Ovary (tissue), 10 donors: ENCODE data around the gene APC. TPM values are rescaled to one million over a fixed set of nuclear protein-coding genes. Genes with fewer than 3 reads are reported as not detected.

ENCODE experiments used
- DNase-seq, 5 donors: peaks; one replicate each; pipeline ENCODE4 v3.0.0-alpha.2; 2019 to 2020
- H3K27ac ChIP-seq, 2 donors: fragments of 200-600 bp; one replicate each; pipeline versions ENCODE4 v1.5.1 to v1.8.0; 2019 to 2022
- H3K27me3 ChIP-seq: fragments of 200-600 bp; one replicate; pipeline ENCODE4 v1.8.0; 2022
- H3K36me3 ChIP-seq: fragments of 200-600 bp; sonication (generic); one replicate; pipeline ENCODE4 v1.5.1; 2019
- H3K4me1 ChIP-seq: one replicate; pipeline ENCODE4 v1.8.1; 2013; ENCODE audit warnings: mild to moderate bottlenecking, moderate library complexity; ENCODE audit not compliant: insufficient read depth
- H3K4me3 ChIP-seq: fragments of 200-600 bp; sonication (generic); one replicate; pipeline ENCODE4 v1.5.1; 2017
- H3K9me3 ChIP-seq, 2 donors: fragments of 200-600 bp in 1 of 2; sonication (generic) in 1 of 2; one replicate each; pipeline versions ENCODE4 v1.5.1 to v1.8.1; 2013 to 2019; ENCODE audit warnings: mild to moderate bottlenecking in 1 of 2, moderate library complexity in 1 of 2
- EP300 ChIP-seq: sonication (generic); formaldehyde crosslinking; IDR thresholded peaks from one replicate; pipeline ENCODE4 v1.6.1; 2017; ENCODE audit warnings: antibody characterized with exemption
- POLR2A ChIP-seq: fragments of 450-650 bp; IDR thresholded peaks from one replicate; pipeline ENCODE4 v1.6.1; 2017; ENCODE audit warnings: antibody characterized with exemption, mild to moderate bottlenecking, moderate library complexity
- WGBS, 3 donors: extraction: QIAGEN DNeasy Blood & Tissue Kit in 1 of 3; methylation state at CpG; one replicate each; pipeline versions ENCODE4 v1.1.5 to v1.1.7; 2013 to 2017; 5-methylcytosine and 5-hydroxymethylcytosine counted together
- intact Hi-C, 4 donors: fragments of 100-400 bp; cut with DNase I; formaldehyde crosslinking; loops; one replicate each; pipeline versions ENCODE4 v1.11.0 to v1.15.1; 2022 to 2023
- long read RNA-seq, 3 donors: library from polyadenylated mRNA in 2 of 3; unstranded in 2 of 3; transcript quantifications; one replicate each; pipeline ENCODE4 v2.0.0 and lab custom pipeline, GENCODE V29; 2021 to 2026
- polyA plus RNA-seq, 2 donors: library from polyadenylated mRNA; stranded (reverse); fragments of 200-250 nt in 1 of 2; fragments of 350-450 nt in 1 of 2; fragmentation: Illumina TruSeq in 1 of 2; extraction: RNeasy Lipid Tissue Mini Kit (QIAGEN cat#74804) in 1 of 2; gene quantifications; one replicate each; pipeline ENCODE4 v1.2.3, GENCODE V29; 2013 to 2014
- total RNA-seq, 7 donors: library from RNA; depleted of rRNA in 2 of 7; stranded (reverse); fragments of >200 nt in 2 of 7; fragmentation: NEBNext Ultra II Directional in 3 of 7; extraction: Animal tissue kit (Norgen Biotek cat#: 25700) in 3 of 7; gene quantifications; one replicate each; pipeline versions ENCODE4 v1.1.0 to v1.2.4, GENCODE V29; 2016 to 2023
- TF ChIP-seq, protein P1 (sequence below), 3 donors: fragments of 450-650 bp in 2 of 3; fragments of 200-600 bp in 1 of 3; IDR thresholded peaks; one replicate each; pipeline versions ENCODE4 v1.5.1 to v1.8.0; 2016 to 2022; ENCODE audit warnings: antibody characterized with exemption in 3 of 3, mild to moderate bottlenecking in 1 of 3
- donor health status: DM: no; HTN: no; CAD: no; lungs with moderate emphysema.
- donor health status: DM: no; HTN: no; CAD: no.
- donor health status: Bipolar disorder and iron deficiency.
- donor health status: DM: yes; HTN: yes; CAD: no.
- donor health status: DM: no; HTN: no; CAD: no.
- donor health status: DM: yes; HTN: yes; CAD: no.

The APC gene
- total RNA-seq (10 to 100 TPM; 32.8 to 44.6 (median 35.4) TPM), polyA plus RNA-seq (1 to 10 TPM; 5.1 to 9.6 TPM)
- long read RNA-seq, donor 1, full-length matches to known transcripts = 1 of 31 reads
- long read RNA-seq, donor 1, partial matches to known transcripts = 3 of 31 reads
- long read RNA-seq, donor 1, other reads (novel, unspliced or antisense) = 27 of 31 reads
- long read RNA-seq, donor 2 = 0 reads
- long read RNA-seq, donor 3, partial matches to known transcripts = 1 of 4 reads
- long read RNA-seq, donor 3, other reads (novel, unspliced or antisense) = 3 of 4 reads

DNA sequence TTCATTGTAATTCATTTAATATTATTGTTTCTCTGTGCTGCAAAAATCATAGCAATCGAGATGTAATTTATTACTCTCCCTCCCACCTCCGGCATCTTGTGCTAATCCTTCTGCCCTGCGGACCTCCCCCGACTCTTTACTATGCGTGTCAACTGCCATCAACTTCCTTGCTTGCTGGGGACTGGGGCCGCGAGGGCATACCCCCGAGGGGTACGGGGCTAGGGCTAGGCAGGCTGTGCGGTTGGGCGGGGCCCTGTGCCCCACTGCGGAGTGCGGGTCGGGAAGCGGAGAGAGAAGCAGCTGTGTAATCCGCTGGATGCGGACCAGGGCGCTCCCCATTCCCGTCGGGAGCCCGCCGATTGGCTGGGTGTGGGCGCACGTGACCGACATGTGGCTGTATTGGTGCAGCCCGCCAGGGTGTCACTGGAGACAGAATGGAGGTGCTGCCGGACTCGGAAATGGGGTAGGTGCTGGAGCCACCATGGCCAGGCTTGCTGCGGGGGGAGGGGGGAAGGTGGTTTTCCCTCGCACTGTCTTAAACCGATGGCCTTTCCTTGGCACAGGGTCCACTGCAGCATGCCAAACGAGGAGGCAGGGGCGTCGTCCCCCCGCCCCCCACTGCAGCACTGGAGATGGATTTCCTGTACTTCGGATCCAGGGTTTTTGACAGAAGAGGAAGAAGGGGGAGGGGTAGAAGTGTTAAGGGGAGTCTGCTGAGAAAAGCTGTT lies at the start of gene APC:
Gene APC, plus strand, starts transcription at position 423 of the 728 bp plus-strand sequence. CDS start 17,006 bp downstream, outside the sequence.
- peak within 1 kb of the TSS in 1 of 2 donors; percentile 28 for H3K27ac ChIP-seq
- H3K4me3 ChIP-seq = peak within 1 kb of the TSS; percentile 57
- H3K9me3 ChIP-seq = no peaks in the 10 kb centered on the region
- H3K36me3 ChIP-seq = no peaks in the 10 kb centered on the region
- H3K4me1 ChIP-seq = peaks cover 4% of the 10 kb centered on the region
- no peaks in the 10 kb centered on the region for H3K27me3 ChIP-seq
- 0 to 1% (median 1%) methylated on average over 36 of the region's 36 CpGs for WGBS, 3 donors
- TF ChIP-seq POLR2A = no peak
- TF ChIP-seq, protein P1, sequence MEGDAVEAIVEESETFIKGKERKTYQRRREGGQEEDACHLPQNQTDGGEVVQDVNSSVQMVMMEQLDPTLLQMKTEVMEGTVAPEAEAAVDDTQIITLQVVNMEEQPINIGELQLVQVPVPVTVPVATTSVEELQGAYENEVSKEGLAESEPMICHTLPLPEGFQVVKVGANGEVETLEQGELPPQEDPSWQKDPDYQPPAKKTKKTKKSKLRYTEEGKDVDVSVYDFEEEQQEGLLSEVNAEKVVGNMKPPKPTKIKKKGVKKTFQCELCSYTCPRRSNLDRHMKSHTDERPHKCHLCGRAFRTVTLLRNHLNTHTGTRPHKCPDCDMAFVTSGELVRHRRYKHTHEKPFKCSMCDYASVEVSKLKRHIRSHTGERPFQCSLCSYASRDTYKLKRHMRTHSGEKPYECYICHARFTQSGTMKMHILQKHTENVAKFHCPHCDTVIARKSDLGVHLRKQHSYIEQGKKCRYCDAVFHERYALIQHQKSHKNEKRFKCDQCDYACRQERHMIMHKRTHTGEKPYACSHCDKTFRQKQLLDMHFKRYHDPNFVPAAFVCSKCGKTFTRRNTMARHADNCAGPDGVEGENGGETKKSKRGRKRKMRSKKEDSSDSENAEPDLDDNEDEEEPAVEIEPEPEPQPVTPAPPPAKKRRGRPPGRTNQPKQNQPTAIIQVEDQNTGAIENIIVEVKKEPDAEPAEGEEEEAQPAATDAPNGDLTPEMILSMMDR (IDR thresholded peaks at IDR 0.05) = peak in 1 of 3 donors; percentile 22
- intact Hi-C loops = no loop called here
- peak; percentile 83 to 93 (median 90) for DNase-seq

DNA sequence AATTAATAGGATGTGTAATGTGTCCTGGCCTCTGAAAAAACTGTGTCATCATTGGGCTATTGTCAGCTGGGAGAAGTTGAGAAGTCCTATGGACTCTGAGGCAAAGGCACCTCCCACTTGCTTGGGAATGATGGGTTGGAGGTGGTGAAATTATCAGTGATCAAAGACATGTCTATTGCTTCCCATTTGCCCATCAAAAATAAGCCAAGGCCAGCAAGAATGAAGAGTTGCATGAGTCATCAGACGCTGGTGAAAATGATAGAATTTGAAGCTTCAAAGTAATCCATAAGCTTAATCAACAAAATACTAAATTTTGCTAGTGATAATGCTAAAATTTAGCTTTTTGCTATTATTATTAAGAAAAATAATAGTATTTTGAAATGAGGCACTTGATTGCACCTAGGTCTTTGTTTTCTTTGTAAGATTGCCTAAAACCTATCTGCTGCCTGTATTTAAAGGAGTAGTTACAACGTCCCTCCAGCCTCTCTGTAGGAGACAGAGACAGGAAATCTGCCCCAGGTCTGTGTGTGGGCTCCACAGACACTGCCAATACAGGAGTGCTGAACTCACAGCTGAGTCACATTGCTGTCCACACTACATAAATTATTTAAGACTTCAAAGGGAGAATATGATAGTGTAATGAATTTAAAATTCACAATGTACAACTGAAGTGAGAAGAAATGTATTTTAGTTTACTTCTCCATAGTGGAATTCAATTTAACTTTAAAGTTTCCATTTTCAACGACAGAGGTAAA lies 48.4 kb upstream of the APC start:
- Histone ChIP-seq H3K36me3 (no peaks in the 10 kb centered on the region), H3K27me3 (no peaks in the 10 kb centered on the region), H3K4me1 (peaks cover 8% of the 10 kb centered on the region), H3K27ac (no peak overlapping the region), H3K4me3 (no peak overlapping the region), H3K9me3 (no peaks in the 10 kb centered on the region)
- intact Hi-C loops = no loop called here
- TF ChIP-seq EP300 = no peak
- no peak for TF ChIP-seq POLR2A
- WGBS, 3 donors = 39 to 42% (median 42%) methylated on average over 3 of the region's 3 CpGs
- DNase-seq = no peak

DNA sequence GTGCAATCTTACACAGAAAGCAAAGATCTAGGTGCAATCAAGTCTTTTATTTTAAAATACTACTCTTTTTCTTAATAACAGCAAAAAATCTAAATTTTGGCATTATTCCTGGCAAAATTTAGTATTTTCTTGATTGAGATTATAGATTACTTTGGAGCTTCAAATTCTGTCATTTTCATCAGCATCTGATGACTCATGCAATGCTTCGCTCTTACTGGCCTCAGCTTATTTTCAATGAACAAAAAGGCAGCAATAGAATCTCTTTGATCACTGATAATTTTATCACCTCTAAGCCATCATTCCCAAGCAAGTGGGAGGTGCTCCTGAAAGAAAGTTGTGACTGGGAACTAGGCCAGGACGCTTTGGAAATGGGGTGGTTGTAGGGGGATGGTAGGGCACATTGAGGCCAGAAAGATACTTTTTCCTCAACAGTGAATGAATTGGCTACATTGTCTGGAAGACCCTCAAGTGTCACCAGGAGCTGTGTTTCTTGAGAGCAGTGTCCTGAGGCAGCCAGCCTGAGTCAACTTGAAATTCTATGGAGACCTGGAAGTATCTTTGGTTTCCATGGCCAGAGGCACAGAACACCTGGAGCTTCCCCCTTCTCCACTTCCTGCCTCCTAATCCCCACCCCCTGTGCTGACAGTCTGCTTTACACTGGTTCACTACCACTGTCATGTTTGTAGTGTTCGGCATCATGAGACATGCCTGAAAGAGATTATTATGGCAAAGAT lies 46.9 kb upstream of the APC start:
- 80 to 92% (median 86%) methylated on average over 3 of the region's 3 CpGs for WGBS, 3 donors
- no peaks in the 10 kb centered on the region for H3K36me3 ChIP-seq

DNA sequence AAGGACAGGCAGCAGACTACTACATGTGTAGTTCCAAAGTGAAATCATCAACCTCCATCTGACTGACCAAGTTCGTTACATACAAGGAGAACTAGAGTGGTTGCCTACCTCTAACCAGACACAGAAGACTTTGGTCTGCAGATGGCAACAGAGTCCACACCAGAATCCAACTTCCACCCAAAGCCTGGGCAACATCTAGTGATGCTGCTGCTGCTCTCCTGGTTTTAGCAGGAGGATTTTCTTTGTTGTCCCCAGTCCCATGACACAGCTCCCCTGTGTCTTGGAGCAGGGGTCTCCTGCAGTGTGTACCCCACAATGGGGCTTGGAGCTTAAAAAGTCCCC lies 46.4 kb upstream of the APC start:
- intact Hi-C loops = no loop called here
- TF ChIP-seq EP300 (no peak), POLR2A (no peak)
- TF ChIP-seq, protein P1 (IDR thresholded peaks at IDR 0.05) = no peak
- H3K27ac ChIP-seq = no peak overlapping the region
- H3K9me3 ChIP-seq = no peaks in the 10 kb centered on the region
- no peaks in the 10 kb centered on the region for H3K36me3 ChIP-seq
- DNase-seq = no peak
- no peaks in the 10 kb centered on the region for H3K27me3 ChIP-seq
- no peak overlapping the region for H3K4me3 ChIP-seq
- 67 to 71% (median 71%) methylated on average over 1 of the region's 1 CpG for WGBS, 3 donors
- no peaks in the 10 kb centered on the region for H3K4me1 ChIP-seq

More for the DNA sequence above, 46.9 kb upstream of the APC start:
- DNase-seq = no peak
- TF ChIP-seq EP300 (no peak), POLR2A (no peak)
- TF ChIP-seq, protein P1 (IDR thresholded peaks at IDR 0.05) = no peak
- H3K4me1 ChIP-seq = peaks cover 2% of the 10 kb centered on the region
- H3K9me3 ChIP-seq = no peaks in the 10 kb centered on the region
- intact Hi-C loops = no loop called here
- no peaks in the 10 kb centered on the region for H3K27me3 ChIP-seq
- no peak overlapping the region for H3K27ac ChIP-seq
- H3K4me3 ChIP-seq = no peak overlapping the region
